Endothelial cell of umbilical vein (primary cell): Measurements from ENCODE around the gene PLXNA4.

Source experiments
- EZH2 ChIP-seq: IDR thresholded peaks from 2 replicates; pipeline ENCODE4 v1.6.1; 2012; ENCODE audit warnings: borderline replicate concordance, low read depth, mild to moderate bottlenecking, moderate library complexity, low read length, inconsistent platforms; ENCODE audit not compliant: severe bottlenecking
- FOS ChIP-seq: IDR thresholded peaks from 2 replicates; pipeline ENCODE4 v1.6.1; 2011; ENCODE audit warnings: mild to moderate bottlenecking, low read length, moderate library complexity, borderline replicate concordance; ENCODE audit not compliant: insufficient read depth
- GATA2 ChIP-seq: IDR thresholded peaks from 2 replicates; pipeline ENCODE4 v1.7.0; 2011; ENCODE audit warnings: low read depth, mild to moderate bottlenecking, moderate library complexity, mixed read lengths, low read length; ENCODE audit not compliant: insufficient read length, insufficient read depth
- JUN ChIP-seq: IDR thresholded peaks from 2 replicates; pipeline ENCODE4 v1.6.1; 2011; ENCODE audit warnings: borderline replicate concordance, low read depth; ENCODE audit not compliant: insufficient read length, insufficient read depth
- MYC ChIP-seq: IDR thresholded peaks from one replicate; pipeline ENCODE4 v1.6.1; 2011; ENCODE audit warnings: mild to moderate bottlenecking, low read depth, low read length
- POLR2A ChIP-seq: IDR thresholded peaks from 2 replicates; pipeline ENCODE4 v1.6.1; 2012; ENCODE audit warnings: low read depth, mild to moderate bottlenecking, control low read depth, low read length
- POLR2AphosphoS5 ChIP-seq: IDR thresholded peaks from 2 replicates; pipeline ENCODE4 v1.6.1; 2012; ENCODE audit warnings: low read depth, mild to moderate bottlenecking, control low read depth, low read length, moderate library complexity; ENCODE audit not compliant: insufficient read depth
- TF ChIP-seq, protein P1 (sequence below): IDR thresholded peaks from 2 replicates; pipeline ENCODE4 v1.6.1; 2011; ENCODE audit not compliant: insufficient read depth, insufficient read length
- TF ChIP-seq, protein P2 (sequence below), 2 donors: IDR thresholded peaks; 1 replicate in 1 of 2; 2 replicates in 1 of 2; pipeline ENCODE4 v1.5.1; 2011; ENCODE audit warnings: low read length in 2 of 2, mild to moderate bottlenecking in 2 of 2, moderate library complexity in 2 of 2, control low read depth in 1 of 2, inconsistent platforms in 1 of 2, low read depth in 1 of 2; ENCODE audit not compliant: insufficient read depth in 1 of 2; ENCODE audit errors: extremely low read depth in 1 of 2

GRCh38 chr7:132475037-132475668, 101.1 kb downstream of the PLXNA4 start:
- TF ChIP-seq, protein P1, sequence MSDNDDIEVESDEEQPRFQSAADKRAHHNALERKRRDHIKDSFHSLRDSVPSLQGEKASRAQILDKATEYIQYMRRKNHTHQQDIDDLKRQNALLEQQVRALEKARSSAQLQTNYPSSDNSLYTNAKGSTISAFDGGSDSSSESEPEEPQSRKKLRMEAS = no peak
- TF ChIP-seq, protein P2, sequence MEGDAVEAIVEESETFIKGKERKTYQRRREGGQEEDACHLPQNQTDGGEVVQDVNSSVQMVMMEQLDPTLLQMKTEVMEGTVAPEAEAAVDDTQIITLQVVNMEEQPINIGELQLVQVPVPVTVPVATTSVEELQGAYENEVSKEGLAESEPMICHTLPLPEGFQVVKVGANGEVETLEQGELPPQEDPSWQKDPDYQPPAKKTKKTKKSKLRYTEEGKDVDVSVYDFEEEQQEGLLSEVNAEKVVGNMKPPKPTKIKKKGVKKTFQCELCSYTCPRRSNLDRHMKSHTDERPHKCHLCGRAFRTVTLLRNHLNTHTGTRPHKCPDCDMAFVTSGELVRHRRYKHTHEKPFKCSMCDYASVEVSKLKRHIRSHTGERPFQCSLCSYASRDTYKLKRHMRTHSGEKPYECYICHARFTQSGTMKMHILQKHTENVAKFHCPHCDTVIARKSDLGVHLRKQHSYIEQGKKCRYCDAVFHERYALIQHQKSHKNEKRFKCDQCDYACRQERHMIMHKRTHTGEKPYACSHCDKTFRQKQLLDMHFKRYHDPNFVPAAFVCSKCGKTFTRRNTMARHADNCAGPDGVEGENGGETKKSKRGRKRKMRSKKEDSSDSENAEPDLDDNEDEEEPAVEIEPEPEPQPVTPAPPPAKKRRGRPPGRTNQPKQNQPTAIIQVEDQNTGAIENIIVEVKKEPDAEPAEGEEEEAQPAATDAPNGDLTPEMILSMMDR (IDR thresholded peaks at IDR 0.05; ENCODE audit: extremely low read depth in 1 of 2, insufficient read depth in 1 of 2, low read depth in 1 of 2, low read length in 2 of 2) = no peak
- TF ChIP-seq POLR2A = no peak
- TF ChIP-seq EZH2 = no peak
- no peak for TF ChIP-seq POLR2AphosphoS5
- no peak for TF ChIP-seq FOS
- TF ChIP-seq GATA2 = no peak
- TF ChIP-seq JUN = no peak
- TF ChIP-seq MYC = no peak
